GM19099 (cell line): ENCODE data around the gene PHACTR1.

Experiments
- POLR2A ChIP-seq: IDR thresholded peaks from 3 replicates; pipeline ENCODE4 v1.6.1; 2011; ENCODE audit warnings: low read depth; ENCODE audit not compliant: insufficient read length; ENCODE audit errors: extremely low read depth

The PHACTR1 gene

GRCh38 chr6:12729467-12729866, 12.9 kb downstream of the PHACTR1 start:
- no peak for TF ChIP-seq POLR2A

GRCh38 chr6:12733876-12734275, 17.3 kb downstream of the PHACTR1 start:
- no peak for TF ChIP-seq POLR2A

DNA sequence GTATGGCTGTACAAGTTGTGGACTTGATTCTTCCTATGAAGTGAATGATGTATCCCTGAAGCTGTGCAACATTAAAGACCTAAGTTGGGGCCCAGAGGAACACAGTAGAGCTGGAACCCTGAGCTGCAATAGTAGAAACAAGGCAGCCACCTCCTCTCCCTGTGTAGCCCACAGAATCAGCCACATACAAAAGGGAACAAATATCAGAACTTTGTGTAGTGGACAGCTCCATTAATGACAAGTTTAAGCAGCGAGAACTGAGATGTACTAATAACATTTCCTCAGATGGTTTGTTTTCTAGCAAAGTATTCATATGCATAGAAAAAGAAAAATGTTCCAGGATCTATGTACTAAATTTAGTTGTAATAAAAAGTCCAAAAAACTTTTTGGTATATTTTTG, 19.2 kb downstream of the PHACTR1 start:
- no peak for TF ChIP-seq POLR2A

- TF ChIP-seq POLR2A: no peak
These were observed 31.8 kb downstream of the PHACTR1 start for GRCh38 chr6:12748411-12748810.

DNA sequence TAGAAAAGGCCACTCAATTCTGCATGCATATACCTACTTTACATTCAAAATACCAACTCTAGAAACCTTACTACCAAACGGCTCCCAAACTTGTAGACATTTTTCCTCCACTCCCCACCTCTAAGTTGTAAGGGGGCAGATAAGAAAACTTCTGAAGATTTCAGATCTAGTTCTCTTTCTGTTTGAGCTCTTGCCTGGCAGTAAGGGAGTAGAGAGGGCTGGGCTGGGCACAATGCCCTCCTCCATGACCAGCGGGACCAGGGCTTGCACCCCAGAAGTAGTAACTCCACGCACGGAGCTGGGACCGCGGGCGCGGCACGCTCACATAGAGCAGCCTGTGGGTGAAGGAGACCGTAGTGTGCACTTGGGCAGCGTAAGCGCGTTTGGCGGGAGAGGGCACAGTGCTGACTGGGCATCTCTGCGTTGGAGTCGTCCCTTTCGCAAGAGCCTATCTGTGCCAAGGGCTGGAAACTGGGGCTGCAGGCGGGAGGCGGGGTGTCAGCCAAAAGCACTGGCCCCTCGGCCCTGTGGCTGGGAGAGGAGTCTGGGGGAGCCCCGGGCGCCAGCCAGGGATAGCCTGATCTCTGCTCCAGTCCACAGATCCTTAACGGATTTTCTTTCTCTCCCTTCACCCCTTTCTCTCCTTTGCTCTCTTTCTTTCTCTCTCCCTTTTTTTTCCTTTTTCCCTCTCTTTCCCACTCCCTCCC, 32.4 kb downstream of the PHACTR1 start:
- TF ChIP-seq POLR2A: no peak

GRCh38 chr6:12749531-12750379, 33.2 kb downstream of the PHACTR1 start:
- no peak for TF ChIP-seq POLR2A

DNA sequence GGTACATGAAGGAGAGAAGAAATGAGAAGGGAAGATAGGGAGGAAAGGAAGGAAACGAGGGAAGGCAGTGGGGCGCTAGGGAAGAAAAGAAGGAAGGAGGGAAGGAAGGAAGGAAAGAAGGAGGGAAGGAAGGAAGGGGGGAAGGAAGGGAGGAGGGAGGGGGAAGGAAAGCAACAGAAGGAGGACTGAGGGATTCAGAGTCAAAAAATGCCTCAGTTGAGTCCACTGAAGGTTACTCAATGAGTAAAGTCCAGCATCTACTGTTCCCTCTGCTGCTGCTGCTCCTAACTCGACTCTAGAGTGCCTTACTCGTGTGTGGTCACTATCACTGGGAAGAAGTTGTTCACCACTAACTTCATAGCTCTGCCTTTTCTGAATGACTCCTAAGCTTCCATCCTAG, 33.8 kb downstream of the PHACTR1 start:
- TF ChIP-seq POLR2A: no peak

DNA sequence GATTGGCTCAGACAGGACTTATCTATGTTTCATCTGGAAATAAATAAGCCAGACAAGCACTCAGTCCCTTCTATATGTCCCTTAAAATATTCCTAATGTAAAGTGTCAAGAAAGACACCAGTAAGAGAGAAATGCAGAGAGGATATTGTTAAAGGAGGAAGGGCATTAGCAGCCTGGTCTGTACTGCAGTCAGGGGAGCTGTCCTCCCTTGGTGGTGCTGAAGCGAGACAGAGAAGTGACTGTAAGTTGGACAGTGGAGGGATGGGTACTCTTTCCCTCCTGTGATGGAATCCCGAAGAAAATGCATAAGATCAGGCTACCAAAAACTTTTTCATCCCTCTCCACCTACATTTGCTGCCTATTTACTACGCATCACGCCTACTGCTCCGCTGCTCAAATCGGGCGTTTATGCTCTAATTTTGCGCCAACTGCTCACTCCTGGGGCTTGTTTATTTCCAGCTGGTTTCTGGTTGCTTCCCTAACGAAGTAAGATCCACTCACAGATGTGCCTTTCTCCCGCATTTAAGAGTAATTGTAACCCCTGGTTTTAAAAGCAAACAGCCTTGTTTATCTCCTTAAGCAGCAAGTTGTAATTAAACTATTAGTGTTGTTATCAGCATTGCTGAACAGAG, 35.2 kb downstream of the PHACTR1 start:
- TF ChIP-seq POLR2A: no peak

DNA sequence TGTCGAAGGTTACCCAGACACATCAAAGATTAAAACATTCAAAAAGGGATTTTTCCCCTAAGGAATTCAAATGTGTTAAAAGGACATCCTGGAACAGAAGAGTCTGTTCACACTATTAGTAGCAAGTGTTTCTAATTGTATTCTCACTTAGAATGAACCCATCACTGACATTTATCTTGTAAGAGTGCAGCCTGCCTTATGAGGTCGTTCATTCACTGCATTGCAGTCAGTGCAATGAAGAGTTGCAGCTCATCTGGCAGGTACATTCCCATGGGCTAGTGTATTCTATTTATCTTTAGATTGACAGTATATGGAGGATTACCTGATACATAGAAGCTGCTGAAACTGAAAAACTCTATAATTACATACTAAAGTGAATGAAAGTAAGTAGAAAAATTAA, 36.5 kb downstream of the PHACTR1 start:
- no peak for TF ChIP-seq POLR2A

GRCh38 chr6:12760226-12760625, 43.7 kb downstream of the PHACTR1 start:
- TF ChIP-seq POLR2A: no peak

DNA sequence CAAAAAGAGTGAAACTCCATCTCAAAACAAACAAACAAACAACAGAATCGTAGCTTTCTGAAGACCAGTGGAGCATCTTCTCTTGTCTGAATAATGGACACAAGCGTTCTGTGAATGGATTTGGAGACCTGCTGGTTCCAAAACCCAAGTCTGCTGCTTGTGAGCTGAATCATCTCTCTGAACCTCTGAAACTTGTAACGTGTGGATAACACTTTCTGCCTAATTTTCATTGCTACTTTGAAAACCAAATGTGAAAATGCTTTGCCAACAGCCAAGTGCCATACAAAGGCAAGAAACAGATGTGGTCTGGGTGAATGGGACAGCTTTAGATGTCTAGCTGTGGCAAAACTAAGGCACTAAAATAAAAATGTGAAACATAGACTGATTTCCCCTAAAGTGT, 44.3 kb downstream of the PHACTR1 start:
- no peak for TF ChIP-seq POLR2A

DNA sequence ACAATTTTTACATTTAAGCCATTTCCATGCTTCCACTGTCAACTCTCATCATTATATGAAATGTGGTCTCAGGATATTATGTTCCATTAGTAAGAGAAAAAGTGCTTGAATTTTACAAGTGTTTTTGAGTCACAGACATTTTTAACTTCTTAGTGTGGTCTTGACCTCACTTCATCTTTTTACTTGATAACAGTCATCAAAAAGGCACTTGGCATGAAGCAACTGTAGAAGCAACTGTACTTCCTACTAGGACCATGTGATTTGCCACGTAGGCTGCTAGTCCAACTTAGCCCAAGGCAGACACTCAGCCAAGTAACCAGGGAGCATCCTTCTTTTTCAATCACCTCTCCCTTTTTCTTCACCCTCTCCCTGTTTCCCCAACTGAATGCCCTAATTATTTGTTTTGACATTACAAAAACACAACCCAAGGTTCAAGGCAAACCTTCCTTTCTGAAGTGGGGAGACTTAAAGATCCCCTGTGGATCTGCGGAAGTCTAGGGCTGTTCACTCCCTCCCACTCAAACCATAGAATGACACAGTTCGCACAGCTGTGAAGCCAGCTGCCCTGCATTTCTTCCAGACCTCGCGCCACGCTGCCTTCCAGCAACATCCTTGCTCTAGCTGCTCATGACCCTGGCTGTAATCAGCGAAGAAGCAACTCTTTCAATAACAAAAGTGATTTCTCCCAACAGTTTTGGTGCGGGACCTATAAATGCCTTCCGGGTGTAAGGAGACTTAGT, 45.0 kb downstream of the PHACTR1 start:
- no peak for TF ChIP-seq POLR2A

DNA sequence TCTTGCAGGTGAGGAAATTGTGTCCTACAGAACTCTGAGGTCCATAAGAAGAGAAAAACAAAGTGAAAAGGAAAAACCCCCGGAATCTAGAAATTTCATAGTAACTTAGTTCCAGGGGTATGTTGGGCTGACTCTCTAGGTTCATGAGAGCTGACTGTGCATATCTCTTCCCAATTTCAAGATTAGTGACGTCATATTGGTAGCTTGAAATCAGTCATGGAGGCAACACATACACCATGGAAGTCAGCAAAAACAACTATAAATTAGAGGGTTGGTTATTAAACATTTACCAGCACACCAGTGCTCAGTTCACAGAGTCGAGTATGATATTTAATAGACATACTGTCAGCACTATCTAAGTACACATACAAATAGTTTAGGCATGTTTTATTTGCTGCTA, 49.8 kb downstream of the PHACTR1 start:
- no peak for TF ChIP-seq POLR2A

GRCh38 chr6:12767016-12767415, 50.4 kb downstream of the PHACTR1 start:
- TF ChIP-seq POLR2A: no peak
